PC-3 (cell line): ENCODE measurements around the gene AURKB. TPM values are rescaled to one million over a fixed set of nuclear protein-coding genes. Genes with fewer than 3 reads are reported as not detected.
A peak's percentile ranks its signal among the peaks of the same experiment; 100 is the strongest.

ENCODE experiments used
- ATAC-seq: fragments of 200-7000 bp; cut with Tn5 transposase; 2 replicates; pipeline ENCODE4 v1.9.1; 2020; ENCODE audit warnings: mild to moderate bottlenecking, moderate library complexity
- BruUV-seq: library from RNA; stranded (reverse); fragments of 400-500 nt; replicated peaks from 2 replicates; lab custom pipeline; 2021; lab: Mats Ljungman, UMichigan
- CTCF ChIA-PET: fragments of 300-600 bp; sonication (Branson Sonifier 250); formaldehyde crosslinking; loops from one replicate; lab custom pipeline; 2022; ENCODE audit warnings: antibody characterized with exemption; lab: Charles Lee
- POLR2A ChIA-PET: fragments of 300-600 bp; sonication (Branson Sonifier 250); formaldehyde crosslinking; loops from one replicate; lab custom pipeline; 2022; ENCODE audit warnings: antibody characterized with exemption; ENCODE audit not compliant: unreplicated experiment; lab: Charles Lee
- DNase-seq: peaks from one replicate; pipeline ENCODE4 v3.0.0-alpha.2; 2015
- H2AFZ ChIP-seq: fragments of 300-600 bp; sonication (generic); 2 replicates; pipeline ENCODE4 v1.6.0; 2016; ENCODE audit warnings: antibody characterized with exemption, low read length
- H3F3A ChIP-seq: fragments of 300-600 bp; sonication (generic); one replicate; pipeline ENCODE4 v1.6.0; 2017; ENCODE audit warnings: antibody characterized with exemption, low read length, control low read depth, mild to moderate bottlenecking; ENCODE audit not compliant: unreplicated experiment
- H3K27ac ChIP-seq: fragments of 300-600 bp; sonication (generic); 2 replicates; pipeline ENCODE4 v1.5.1; 2016; ENCODE audit warnings: mild to moderate bottlenecking, low read length
- H3K27me3 ChIP-seq: fragments of 300-600 bp; sonication (generic); 2 replicates; pipeline ENCODE4 v1.6.1; 2016; ENCODE audit warnings: low read length, mixed read lengths
- H3K36me3 ChIP-seq: fragments of 300-600 bp; sonication (generic); 2 replicates; pipeline ENCODE4 v1.6.1; 2016; ENCODE audit warnings: low read depth, mixed run types, low read length, mixed read lengths
- H3K4me1 ChIP-seq: fragments of 300-600 bp; sonication (generic); 2 replicates; pipeline ENCODE4 v1.5.1; 2016; ENCODE audit warnings: low read length; ENCODE audit not compliant: insufficient read depth
- H3K4me2 ChIP-seq: fragments of 300-600 bp; sonication (generic); 2 replicates; pipeline ENCODE4 v1.6.0; 2016; ENCODE audit warnings: low read length
- H3K4me3 ChIP-seq: fragments of 300-600 bp; sonication (generic); 2 replicates; pipeline ENCODE4 v1.5.1; 2016; ENCODE audit warnings: mild to moderate bottlenecking, low read length, mixed read lengths
- H3K79me2 ChIP-seq: fragments of 300-600 bp; sonication (generic); 2 replicates; pipeline ENCODE4 v1.6.1; 2017; ENCODE audit warnings: low read length, mixed read lengths
- H3K9ac ChIP-seq: fragments of 300-600 bp; sonication (generic); 2 replicates; pipeline ENCODE4 v1.6.0; 2016; ENCODE audit warnings: mild to moderate bottlenecking, low read length
- H3K9me2 ChIP-seq: fragments of 300-600 bp; sonication (generic); replicated peaks from 2 replicates; pipeline ENCODE4 v1.6.1; 2016; ENCODE audit warnings: mixed run types, low read length, mixed read lengths
- H3K9me3 ChIP-seq: fragments of 300-600 bp; sonication (generic); 2 replicates; pipeline ENCODE4 v1.6.1; 2016; ENCODE audit warnings: low read length, mixed read lengths
- H4K20me1 ChIP-seq: fragments of 300-600 bp; sonication (generic); 2 replicates; pipeline ENCODE4 v1.6.1; 2016; ENCODE audit warnings: low read length, mixed read lengths
- CTCF ChIP-seq: fragments of 300-600 bp; sonication (generic); conservative IDR thresholded peaks from 2 replicates; pipeline ENCODE4 v1.5.1; 2017; ENCODE audit warnings: antibody characterized with exemption, low read depth, mild to moderate bottlenecking, low read length
- EZH2 ChIP-seq: fragments of 300-600 bp; sonication (generic); IDR thresholded peaks from one replicate; pipeline ENCODE4 v1.6.1; 2017; ENCODE audit warnings: antibody characterized with exemption, mild to moderate bottlenecking, low read length; ENCODE audit not compliant: unreplicated experiment
- EZH2phosphoT487 ChIP-seq: fragments of 300-600 bp; sonication (generic); IDR thresholded peaks from 2 replicates; pipeline ENCODE4 v1.6.1; 2018; ENCODE audit warnings: mild to moderate bottlenecking, antibody characterized with exemption, low read length, borderline replicate concordance
- intact Hi-C: fragments of 100-400 bp; cut with micrococcal nuclease; formaldehyde crosslinking; loops from 2 replicates; pipeline ENCODE4 v1.9.0; 2023
- total RNA-seq: library from RNA; depleted of rRNA; stranded (reverse); fragments of >200 nt; gene quantifications from 2 replicates; pipeline ENCODE4 v1.2.3, GENCODE V29; 2014

The AURKB gene
- total RNA-seq, 1 experiment from 2014 or later, result 82.9 TPM

GRCh38 chr17:8176998-8177731 is 33.2 kb downstream of the AURKB start:
- no peaks in the 10 kb centered on the region for H3K36me3 ChIP-seq
- BruUV-seq, result no TSS peak
- TF ChIP-seq CTCF, result no peak
- TF ChIP-seq EZH2, result no peak
- no peak for TF ChIP-seq EZH2phosphoT487

GRCh38 chr17:8176197-8176940 is 34.0 kb downstream of the AURKB start, which contains the start of gene TMEM107:
Gene TMEM107, minus strand, starts transcription at chr17:8176380. Its CDS starts 94 bp downstream, at chr17:8176286.
- H3K36me3 ChIP-seq, result no peaks in the 10 kb centered on the region
- H3K9me2 ChIP-seq, result no peaks in the 10 kb centered on the region
- intact Hi-C loops, result no loop called here
- H3F3A ChIP-seq, result peaks cover 9% of the 10 kb centered on the region
- no peak within 1 kb of the TSS for H3K27ac ChIP-seq
- peak within 1 kb of the TSS; percentile 88 for H3K4me2 ChIP-seq
- H3K9me3 ChIP-seq, result no peaks in the 10 kb centered on the region
- H3K4me1 ChIP-seq, result peaks cover 18% of the 10 kb centered on the region
- H2AFZ ChIP-seq, result peak within 1 kb of the TSS; percentile 76
- DNase-seq (peak; percentile 83), ATAC-seq (peak; percentile 58)
- no peak for TF ChIP-seq EZH2
- TF ChIP-seq EZH2phosphoT487, result no peak
- no peak for TF ChIP-seq CTCF
- peak within 1 kb of the TSS; percentile 78 for H3K9ac ChIP-seq
- H3K79me2 ChIP-seq, result peaks cover 8% of the 10 kb centered on the region; the same call in 1 of the 2 replicates
- TSS peak; percentile 78 for BruUV-seq
- H4K20me1 ChIP-seq, result no peaks in the 10 kb centered on the region
- ChIA-PET POLR2A (no interaction called here), CTCF (no interaction called here)
- peak within 1 kb of the TSS; percentile 77 for H3K4me3 ChIP-seq
- H3K27me3 ChIP-seq, result no peaks in the 10 kb centered on the region

More at GRCh38 chr17:8176998-8177731, 33.2 kb downstream of the AURKB start:
- Histone ChIP-seq H3K9me3 (no peaks in the 10 kb centered on the region), H3K79me2 (peaks cover 8% of the 10 kb centered on the region; the same call in 1 of the 2 replicates), H3K4me2 (peak overlapping the region; percentile 88), H3K4me1 (peaks cover 18% of the 10 kb centered on the region), H3K4me3 (peak overlapping the region; percentile 77), H3K27ac (no peak overlapping the region), H3F3A (peaks cover 9% of the 10 kb centered on the region), H3K9ac (peak overlapping the region; percentile 78), H3K9me2 (no peaks in the 10 kb centered on the region), H3K27me3 (no peaks in the 10 kb centered on the region), H4K20me1 (no peaks in the 10 kb centered on the region), H2AFZ (peak overlapping the region; percentile 76)
- ChIA-PET CTCF (interaction anchor here (0.8 kb wide), 1 partner anchor 11 kb away, joined by 3 read pairs; no protein-coding TSS in a partner anchor), POLR2A (no interaction called here)
- intact Hi-C loops, result no loop called here
- no peak for DNase-seq
- no peak for ATAC-seq
